GM23338 (cell line): Measurements from ENCODE around the gene COL9A3. TPM values are rescaled to one million over a fixed set of nuclear protein-coding genes. Genes with fewer than 3 reads are reported as not detected.

Experiments used
- ATAC-seq: fragments of 200-7000 bp; cut with Tn5 transposase; 3 replicates; pipeline ENCODE4 v1.9.1; 2020
- DNase-seq: peaks from one replicate; pipeline ENCODE4 v3.0.0-alpha.2; 2015; ENCODE audit warnings: low spot score
- H2AFZ ChIP-seq: fragments of 200-600 bp; sonication (generic); 2 replicates; pipeline ENCODE4 v1.8.0; 2016; ENCODE audit warnings: antibody characterized with exemption, mild to moderate bottlenecking, moderate library complexity
- H3F3A ChIP-seq: fragments of 200-600 bp; sonication (generic); replicated peaks from 2 replicates; pipeline ENCODE4 v1.8.0; 2017; ENCODE audit warnings: antibody characterized with exemption, mixed run types, low read depth
- H3K27ac ChIP-seq: fragments of 200-600 bp; sonication (generic); 2 replicates; pipeline ENCODE4 v1.6.1; 2016; ENCODE audit warnings: low read depth
- H3K27me3 ChIP-seq: fragments of 200-600 bp; sonication (generic); 2 replicates; pipeline ENCODE4 v1.8.0; 2016; ENCODE audit warnings: mild to moderate bottlenecking, mixed run types, moderate library complexity; ENCODE audit not compliant: insufficient read depth
- H3K36me3 ChIP-seq: fragments of 200-600 bp; sonication (generic); 2 replicates; pipeline ENCODE4 v1.8.0; 2016; ENCODE audit warnings: mild to moderate bottlenecking; ENCODE audit not compliant: insufficient read depth
- H3K4me1 ChIP-seq: fragments of 200-600 bp; sonication (generic); 2 replicates; pipeline ENCODE4 v1.8.0; 2016; ENCODE audit warnings: mild to moderate bottlenecking, moderate library complexity; ENCODE audit not compliant: insufficient read depth
- H3K4me2 ChIP-seq: fragments of 200-600 bp; sonication (generic); 2 replicates; pipeline ENCODE4 v1.7.1; 2017; ENCODE audit warnings: mixed run types
- H3K4me3 ChIP-seq: fragments of 200-600 bp; sonication (generic); 2 replicates; pipeline ENCODE4 v1.6.1; 2016; ENCODE audit warnings: mixed run types
- H3K79me2 ChIP-seq: fragments of 200-600 bp; sonication (generic); replicated peaks from 2 replicates; pipeline ENCODE4 v1.8.0; 2017; ENCODE audit warnings: mild to moderate bottlenecking; ENCODE audit not compliant: insufficient read depth
- H3K9me2 ChIP-seq: fragments of 200-600 bp; sonication (generic); 2 replicates; pipeline ENCODE4 v1.8.0; 2017; ENCODE audit not compliant: insufficient read depth
- H4K20me1 ChIP-seq: fragments of 200-600 bp; sonication (generic); replicated peaks from 2 replicates; pipeline ENCODE4 v1.8.0; 2017; ENCODE audit warnings: mild to moderate bottlenecking; ENCODE audit not compliant: insufficient read depth
- H3K27ac Mint-ChIP-seq: 2 replicates; pipeline ENCODE4 v1.8.0; 2020; ENCODE audit warnings: inconsistent platforms, mild to moderate bottlenecking, moderate library complexity, mixed read lengths
- H3K27me3 Mint-ChIP-seq: 3 replicates; pipeline ENCODE4 v1.8.0; 2022; ENCODE audit warnings: low read depth, mild to moderate bottlenecking, moderate library complexity, mixed read lengths, inconsistent platforms; ENCODE audit not compliant: insufficient read depth, poor library complexity
- H3K36me3 Mint-ChIP-seq: 3 replicates; pipeline ENCODE4 v1.8.0; 2021; ENCODE audit warnings: low read depth, mild to moderate bottlenecking, inconsistent platforms, moderate library complexity, mixed read lengths
- H3K4me1 Mint-ChIP-seq: 3 replicates; pipeline ENCODE4 v1.8.0; 2020; ENCODE audit warnings: mild to moderate bottlenecking, inconsistent platforms, mixed read lengths
- H3K4me3 Mint-ChIP-seq: 3 replicates; pipeline ENCODE4 v1.8.0; 2021; ENCODE audit warnings: moderate library complexity, mild to moderate bottlenecking, inconsistent platforms, mixed read lengths
- H3K9me3 Mint-ChIP-seq: 3 replicates; pipeline ENCODE4 v1.8.0; 2020; ENCODE audit warnings: moderate library complexity, mild to moderate bottlenecking, inconsistent platforms, mixed read lengths
- CREB1 ChIP-seq: fragments of 250-450 bp; sonication (Bioruptor Pico); IDR thresholded peaks from 2 replicates; pipeline ENCODE4 v1.5.0; 2020; ENCODE audit warnings: low read depth, mild to moderate bottlenecking, moderate library complexity
- POLR2AphosphoS5 ChIP-seq: IDR thresholded peaks from 2 replicates; pipeline ENCODE4 v1.6.1; 2016; ENCODE audit warnings: antibody characterized with exemption, low read depth
- REST ChIP-seq: IDR thresholded peaks from one replicate; pipeline ENCODE4 v1.6.1; 2018; ENCODE audit warnings: antibody characterized with exemption; ENCODE audit not compliant: unreplicated experiment
- ZNF462 ChIP-seq: fragments of 250-450 bp; sonication (Bioruptor Pico); IDR thresholded peaks from 2 replicates; pipeline ENCODE4 v1.5.0; 2020; ENCODE audit warnings: mild to moderate bottlenecking, moderate library complexity
- polyA plus RNA-seq: library from polyadenylated mRNA; unstranded; fragments of >200 nt; fragmentation: Nextera tagmentation; extraction: Ambion mirVana; gene quantifications from 2 replicates; pipeline ENCODE4 v1.2.1, GENCODE V29; 2016
- total RNA-seq: library from RNA; depleted of rRNA; stranded (reverse); fragments of >200 nt; shearing (Covaris generic); gene quantifications from 2 replicates; pipeline ENCODE4 v1.2.3, GENCODE V29; 2014

Gene COL9A3
- total and polyA plus RNA-seq, 2 experiments from 2014 or later: 74.9 to 113 TPM

GRCh38 chr20:62812181-62812906 is 4.5 kb upstream of the COL9A3 start:
- Mint-ChIP-seq H3K27me3 (peaks cover 19% of the 10 kb centered on the region), H3K9me3 (no peaks in the 10 kb centered on the region), H3K27ac (no peak overlapping the region), H3K4me1 (peaks cover 13% of the 10 kb centered on the region), H3K36me3 (peaks cover 9% of the 10 kb centered on the region; the same call in 1 of the 3 replicates), H3K4me3 (no peak overlapping the region)
- H3K27me3 ChIP-seq: peaks cover 3% of the 10 kb centered on the region; the same call in 1 of the 2 replicates
- H4K20me1 ChIP-seq: no peaks in the 10 kb centered on the region; the same call in 1 of the 2 replicates
- H3K79me2 ChIP-seq: no peaks in the 10 kb centered on the region
- no peaks in the 10 kb centered on the region for H3F3A ChIP-seq
- ATAC-seq: no peak
- no peaks in the 10 kb centered on the region for H3K36me3 ChIP-seq
- no peak overlapping the region for H3K4me2 ChIP-seq
- no peaks in the 10 kb centered on the region for H3K9me2 ChIP-seq
- no peak overlapping the region for H2AFZ ChIP-seq
- no peak overlapping the region for H3K4me3 ChIP-seq
- H3K27ac ChIP-seq: no peak overlapping the region
- no peak for DNase-seq
- peaks cover 6% of the 10 kb centered on the region; the same call in 1 of the 2 replicates for H3K4me1 ChIP-seq
- TF ChIP-seq CREB1 (CRISPR knock-in tag) (no peak), REST (no peak), POLR2AphosphoS5 (no peak), ZNF462 (no peak)
